CD4-positive, alpha-beta T cell treated with Interleukin-17A for 1 hour (primary cell): Measurements from ENCODE around the gene RIPK4.
"Not testable (repeated sequence)": the region's sequence is repeated elsewhere in the genome, so short reads cannot be mapped to it uniquely, and the experiment has no call there.

Experiments used
- DNase-seq: peaks from one replicate; pipeline ENCODE4 v3.0.0-alpha.2; 2020

The RIPK4 gene

GRCh38 chr21:41794600-41794999 is 27.7 kb upstream of the RIPK4 start:
- no peak for DNase-seq

GRCh38 chr21:41792711-41793110 is 25.9 kb upstream of the RIPK4 start:
- DNase-seq = no peak

GRCh38 chr21:41786509-41786987 is 19.7 kb upstream of the RIPK4 start:
- DNase-seq = no peak

GRCh38 chr21:41785262-41785661 is 18.4 kb upstream of the RIPK4 start:
- not testable (repeated sequence) for DNase-seq

GRCh38 chr21:41784456-41785102 is 17.7 kb upstream of the RIPK4 start:
- no peak for DNase-seq

GRCh38 chr21:41783476-41784180 is 16.8 kb upstream of the RIPK4 start:
- no peak for DNase-seq

- DNase-seq = no peak
These were observed 14.2 kb upstream of the RIPK4 start for GRCh38 chr21:41781050-41781410.

GRCh38 chr21:41780337-41781049 is 13.6 kb upstream of the RIPK4 start:
- no peak for DNase-seq

GRCh38 chr21:41779659-41780058 is 12.8 kb upstream of the RIPK4 start:
- DNase-seq = no peak

- DNase-seq = no peak
These were observed 12.2 kb upstream of the RIPK4 start for GRCh38 chr21:41778930-41779600.

- no peak for DNase-seq
These were observed 11.3 kb upstream of the RIPK4 start for GRCh38 chr21:41777951-41778815.

GRCh38 chr21:41776778-41777177 is 9.9 kb upstream of the RIPK4 start:
- DNase-seq = no peak

GRCh38 chr21:41775149-41775472 is 8.3 kb upstream of the RIPK4 start:
- DNase-seq = no peak

- DNase-seq = no peak
These were observed 7.8 kb upstream of the RIPK4 start for GRCh38 chr21:41774467-41775148.

- DNase-seq = no peak
These were observed 5.7 kb upstream of the RIPK4 start for GRCh38 chr21:41772351-41773080.

- no peak for DNase-seq
These were observed 4.7 kb upstream of the RIPK4 start for GRCh38 chr21:41771625-41771945.

GRCh38 chr21:41770901-41771624 is 4.2 kb upstream of the RIPK4 start:
- DNase-seq = no peak

GRCh38 chr21:41769933-41770332 is 3.1 kb upstream of the RIPK4 start:
- no peak for DNase-seq

- no peak for DNase-seq
These were observed 2.7 kb upstream of the RIPK4 start for GRCh38 chr21:41769521-41769920.

- no peak for DNase-seq
These were observed 2.3 kb upstream of the RIPK4 start for GRCh38 chr21:41769111-41769510.
